SJCRH30 (cell line): ENCODE measurements around the gene MAD1L1. TPM values are rescaled to one million over a fixed set of nuclear protein-coding genes. Genes with fewer than 3 reads are reported as not detected.

ENCODE experiments used
- DNase-seq, 2 experiments: peaks; one replicate each; pipeline ENCODE4 v3.0.0-alpha.2; 2015 to 2020
- H3K27ac ChIP-seq: fragments of 250-450 bp; sonication (Bioruptor Pico); 2 replicates; pipeline ENCODE4 v1.5.1; 2020; ENCODE audit warnings: mild to moderate bottlenecking, moderate library complexity
- H3K27me3 ChIP-seq: fragments of 250-450 bp; sonication (Bioruptor Pico); 2 replicates; pipeline ENCODE4 v1.5.1; 2020; ENCODE audit warnings: mild to moderate bottlenecking, moderate library complexity
- H3K36me3 ChIP-seq: fragments of 250-450 bp; sonication (Bioruptor Pico); 2 replicates; pipeline ENCODE4 v1.5.1; 2020; ENCODE audit warnings: mild to moderate bottlenecking, moderate library complexity
- H3K4me1 ChIP-seq: fragments of 250-450 bp; sonication (Bioruptor Pico); 2 replicates; pipeline ENCODE4 v1.5.1; 2020; ENCODE audit warnings: mild to moderate bottlenecking, moderate library complexity
- H3K4me3 ChIP-seq: fragments of 250-450 bp; sonication (Bioruptor Pico); 2 replicates; pipeline ENCODE4 v1.5.1; 2020; ENCODE audit warnings: mild to moderate bottlenecking, moderate library complexity
- H3K9me3 ChIP-seq: fragments of 250-450 bp; sonication (Bioruptor Pico); replicated peaks from 2 replicates; pipeline ENCODE4 v1.5.1; 2020; ENCODE audit warnings: mild to moderate bottlenecking, moderate library complexity
- total RNA-seq: library from RNA; depleted of rRNA; stranded (reverse); fragments of >200 nt; shearing (Covaris generic); gene quantifications from 2 replicates; pipeline ENCODE4 v1.2.3, GENCODE V29; 2014; rRNA removed

The MAD1L1 gene
- 25.9 and 31.5 TPM in 2 replicates for total RNA-seq

- Histone ChIP-seq H3K27ac (peak within 1 kb of the TSS; percentile 46), H3K9me3 (no peaks in the 10 kb centered on the region), H3K27me3 (no peaks in the 10 kb centered on the region), H3K36me3 (peaks cover 22% of the 10 kb centered on the region), H3K4me1 (no peaks in the 10 kb centered on the region), H3K4me3 (peak within 1 kb of the TSS; percentile 91)
- peak; percentile 94 for DNase-seq
These were observed at the start of gene MAD1L1 for GRCh38 chr7:2232766-2233520. Gene MAD1L1 (minus strand): TSS chr7:2232945. CDS start chr7:2230133, 2,812 bp downstream.

DNA sequence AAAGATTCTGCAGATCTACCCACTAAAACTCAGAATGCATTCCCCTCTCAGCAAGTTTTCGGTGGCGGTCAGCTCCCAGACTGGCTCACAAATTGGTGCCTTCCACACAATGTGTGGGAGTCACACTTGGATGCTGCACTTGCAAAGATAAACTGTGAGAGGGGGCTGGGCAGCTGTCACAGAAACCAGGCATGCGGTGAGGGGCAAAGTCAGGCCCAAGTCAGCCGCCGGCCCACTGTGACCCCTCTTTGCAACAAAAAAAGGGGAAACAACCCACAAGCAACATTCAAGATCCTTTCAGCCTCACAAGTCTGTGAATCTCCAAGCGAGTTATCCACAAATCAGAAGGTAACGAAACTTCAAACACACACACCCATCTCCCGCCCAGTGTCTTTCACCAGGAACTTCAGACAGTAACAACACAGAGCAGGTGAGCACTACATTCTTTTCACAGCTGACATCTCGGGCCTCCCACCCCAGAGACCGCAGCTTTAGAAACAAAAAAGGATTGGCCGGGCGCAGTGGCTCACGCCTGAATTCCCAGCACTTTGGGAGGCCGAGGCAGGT is 49.5 kb upstream of the MAD1L1 start:
- H3K4me3 ChIP-seq, result no peak overlapping the region
- peak; percentile 55 to 70 for DNase-seq
- H3K4me1 ChIP-seq, result peaks cover 17% of the 10 kb centered on the region
- no peaks in the 10 kb centered on the region for H3K9me3 ChIP-seq
- no peaks in the 10 kb centered on the region for H3K27me3 ChIP-seq
- no peaks in the 10 kb centered on the region for H3K36me3 ChIP-seq
- H3K27ac ChIP-seq, result no peak overlapping the region

GRCh38 chr7:2281541-2281940 is 48.8 kb upstream of the MAD1L1 start:
- H3K4me1 ChIP-seq, result peaks cover 17% of the 10 kb centered on the region
- no peak overlapping the region for H3K27ac ChIP-seq
- no peaks in the 10 kb centered on the region for H3K36me3 ChIP-seq
- H3K4me3 ChIP-seq, result no peak overlapping the region
- no peaks in the 10 kb centered on the region for H3K9me3 ChIP-seq
- peak; percentile 25 to 52 for DNase-seq
- H3K27me3 ChIP-seq, result no peaks in the 10 kb centered on the region

GRCh38 chr7:2280424-2280823 is 47.7 kb upstream of the MAD1L1 start:
- no peaks in the 10 kb centered on the region for H3K9me3 ChIP-seq
- H3K27me3 ChIP-seq, result no peaks in the 10 kb centered on the region
- H3K36me3 ChIP-seq, result no peaks in the 10 kb centered on the region
- DNase-seq, result no peak
- H3K27ac ChIP-seq, result no peak overlapping the region
- H3K4me3 ChIP-seq, result no peak overlapping the region
- H3K4me1 ChIP-seq, result peaks cover 17% of the 10 kb centered on the region

GRCh38 chr7:2279896-2280295 is 47.2 kb upstream of the MAD1L1 start:
- H3K4me3 ChIP-seq, result no peak overlapping the region
- peaks cover 17% of the 10 kb centered on the region for H3K4me1 ChIP-seq
- DNase-seq, result no peak
- H3K36me3 ChIP-seq, result no peaks in the 10 kb centered on the region
- no peaks in the 10 kb centered on the region for H3K9me3 ChIP-seq
- H3K27ac ChIP-seq, result no peak overlapping the region
- no peaks in the 10 kb centered on the region for H3K27me3 ChIP-seq

- no peaks in the 10 kb centered on the region for H3K9me3 ChIP-seq
- H3K27ac ChIP-seq, result no peak overlapping the region
- H3K27me3 ChIP-seq, result no peaks in the 10 kb centered on the region
- peaks cover 13% of the 10 kb centered on the region for H3K4me1 ChIP-seq
- H3K36me3 ChIP-seq, result no peaks in the 10 kb centered on the region
- DNase-seq, result no peak
- no peak overlapping the region for H3K4me3 ChIP-seq
These were observed 45.3 kb upstream of the MAD1L1 start for GRCh38 chr7:2278026-2278425.

DNA sequence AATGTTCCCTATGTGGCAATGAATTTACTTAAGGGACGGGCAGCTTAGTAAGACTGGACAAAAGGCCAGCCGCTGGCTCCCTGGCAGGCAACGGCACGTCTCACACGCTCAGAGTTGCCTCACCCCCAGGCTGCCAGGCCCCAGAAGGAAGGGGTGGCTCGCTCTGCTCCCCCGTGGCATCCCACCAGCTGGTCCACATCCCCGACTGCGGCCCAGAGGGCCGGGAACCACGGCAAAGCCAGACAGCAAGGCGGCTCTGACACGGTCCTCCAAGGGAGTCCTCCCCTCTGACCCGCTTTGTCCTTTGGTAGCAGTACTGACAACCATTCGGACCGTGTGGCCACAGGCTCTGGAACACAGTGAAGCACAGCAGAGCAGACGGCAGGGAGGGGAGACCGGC is 43.4 kb upstream of the MAD1L1 start:
- no peak for DNase-seq
- Histone ChIP-seq H3K9me3 (no peaks in the 10 kb centered on the region), H3K27ac (no peak overlapping the region), H3K4me3 (no peak overlapping the region), H3K36me3 (no peaks in the 10 kb centered on the region), H3K27me3 (no peaks in the 10 kb centered on the region), H3K4me1 (peaks cover 17% of the 10 kb centered on the region)

GRCh38 chr7:2275101-2275500 is 42.4 kb upstream of the MAD1L1 start:
- H3K4me1 ChIP-seq, result peaks cover 26% of the 10 kb centered on the region
- DNase-seq, result no peak

DNA sequence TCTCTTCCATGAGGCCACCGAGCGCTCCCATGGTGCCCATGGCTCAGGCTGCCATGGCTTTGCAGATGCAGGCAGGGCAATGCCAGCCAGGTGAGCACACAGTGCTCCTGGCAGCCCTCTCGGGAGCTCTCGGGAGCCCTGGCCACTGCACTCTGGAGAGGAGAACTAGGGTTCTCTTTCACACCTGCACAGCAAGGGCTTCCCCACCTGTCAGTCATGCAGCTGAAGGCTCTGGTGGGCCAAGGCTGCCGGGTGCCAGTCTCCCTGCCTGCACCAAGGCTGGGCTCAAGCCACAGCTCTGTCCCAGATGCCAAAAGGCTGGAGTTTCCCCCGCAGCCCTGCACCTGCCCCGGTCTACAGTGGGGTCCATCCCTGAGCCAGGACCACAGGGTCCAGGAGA is 41.9 kb upstream of the MAD1L1 start:
- Histone ChIP-seq H3K4me1 (peaks cover 30% of the 10 kb centered on the region), H3K36me3 (no peaks in the 10 kb centered on the region)
- DNase-seq, result no peak

More at GRCh38 chr7:2275101-2275500, 42.4 kb upstream of the MAD1L1 start:
- Histone ChIP-seq H3K36me3 (no peaks in the 10 kb centered on the region), H3K27ac (no peak overlapping the region), H3K9me3 (no peaks in the 10 kb centered on the region), H3K27me3 (no peaks in the 10 kb centered on the region), H3K4me3 (no peak overlapping the region)

DNA sequence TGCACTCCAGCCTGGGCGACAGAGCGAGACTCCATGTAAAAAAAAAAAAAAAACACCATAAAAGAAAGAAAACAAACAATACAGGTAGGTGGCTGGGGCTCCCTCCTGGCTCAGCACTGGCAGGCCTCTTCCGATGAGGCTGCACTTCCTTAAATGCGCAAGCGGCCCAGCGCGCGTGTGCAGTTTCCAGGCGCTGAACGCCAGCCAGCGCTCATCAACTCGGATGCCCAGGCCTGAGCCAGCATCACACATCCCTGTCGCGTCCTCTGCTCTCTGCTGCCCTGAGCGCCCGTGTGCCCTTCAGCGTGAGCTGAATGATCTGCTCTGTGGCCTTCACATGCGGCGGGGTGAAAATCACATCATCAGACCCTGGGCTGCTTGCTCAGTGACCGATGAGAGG is 41.1 kb upstream of the MAD1L1 start:
- peaks cover 37% of the 10 kb centered on the region for H3K4me1 ChIP-seq
- no peaks in the 10 kb centered on the region for H3K9me3 ChIP-seq
- H3K4me3 ChIP-seq, result no peak overlapping the region
- H3K36me3 ChIP-seq, result no peaks in the 10 kb centered on the region
- DNase-seq, result no peak
- no peaks in the 10 kb centered on the region for H3K27me3 ChIP-seq
- H3K27ac ChIP-seq, result no peak overlapping the region

More for the DNA sequence above, 41.9 kb upstream of the MAD1L1 start:
- Histone ChIP-seq H3K27ac (no peak overlapping the region), H3K9me3 (no peaks in the 10 kb centered on the region), H3K27me3 (no peaks in the 10 kb centered on the region), H3K4me3 (no peak overlapping the region)

GRCh38 chr7:2272031-2272430 is 39.3 kb upstream of the MAD1L1 start:
- DNase-seq, result peak; percentile 65 to 71
- H3K4me3 ChIP-seq, result peak overlapping the region; percentile 0; the same call in 1 of the 2 replicates
- H3K27ac ChIP-seq, result peak overlapping the region; percentile 44
- H3K4me1 ChIP-seq, result peaks cover 37% of the 10 kb centered on the region
- no peaks in the 10 kb centered on the region for H3K9me3 ChIP-seq
- H3K36me3 ChIP-seq, result no peaks in the 10 kb centered on the region
- H3K27me3 ChIP-seq, result no peaks in the 10 kb centered on the region

DNA sequence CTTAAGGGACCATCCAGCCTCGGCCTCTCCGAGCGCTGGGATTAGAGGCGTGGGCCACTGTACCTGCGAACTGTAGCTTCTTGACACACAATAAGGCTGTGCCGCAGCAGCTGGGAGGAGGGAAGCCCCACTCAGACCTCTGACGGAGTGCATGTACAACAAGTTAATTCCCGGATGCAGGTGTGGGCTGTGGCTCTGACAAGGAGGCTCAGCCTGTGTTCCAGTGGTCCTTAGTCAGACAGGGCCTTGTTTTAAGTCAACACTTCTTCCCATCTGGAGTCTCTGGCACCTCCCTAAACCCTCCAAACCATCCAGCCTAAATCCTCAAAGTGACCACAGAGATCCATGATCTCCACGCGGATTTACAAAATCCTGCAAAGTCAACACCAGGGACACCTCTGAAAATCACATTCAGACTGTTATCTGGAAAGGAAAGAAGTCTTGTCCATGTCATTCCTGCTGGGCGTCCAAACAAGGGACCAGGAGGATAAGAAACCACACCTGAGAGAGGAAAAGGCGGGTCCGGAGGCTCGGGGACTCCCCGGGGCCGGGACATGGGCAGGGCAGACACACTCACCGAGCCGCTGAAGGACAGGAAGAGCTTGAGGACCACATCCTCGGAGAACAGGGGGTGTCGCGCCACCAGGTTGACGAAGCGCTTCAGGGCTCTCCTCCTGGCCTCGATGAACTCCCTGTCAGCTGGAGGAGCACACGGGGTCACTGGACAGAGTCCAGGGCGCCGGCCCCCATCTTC is 38.7 kb upstream of the MAD1L1 start:
- Histone ChIP-seq H3K4me3 (peak overlapping the region; percentile 0; the same call in 1 of the 2 replicates), H3K36me3 (no peaks in the 10 kb centered on the region), H3K4me1 (peaks cover 39% of the 10 kb centered on the region), H3K27ac (peak overlapping the region; percentile 44), H3K9me3 (no peaks in the 10 kb centered on the region), H3K27me3 (no peaks in the 10 kb centered on the region)
- DNase-seq, result peak; percentile 77 to 86

DNA sequence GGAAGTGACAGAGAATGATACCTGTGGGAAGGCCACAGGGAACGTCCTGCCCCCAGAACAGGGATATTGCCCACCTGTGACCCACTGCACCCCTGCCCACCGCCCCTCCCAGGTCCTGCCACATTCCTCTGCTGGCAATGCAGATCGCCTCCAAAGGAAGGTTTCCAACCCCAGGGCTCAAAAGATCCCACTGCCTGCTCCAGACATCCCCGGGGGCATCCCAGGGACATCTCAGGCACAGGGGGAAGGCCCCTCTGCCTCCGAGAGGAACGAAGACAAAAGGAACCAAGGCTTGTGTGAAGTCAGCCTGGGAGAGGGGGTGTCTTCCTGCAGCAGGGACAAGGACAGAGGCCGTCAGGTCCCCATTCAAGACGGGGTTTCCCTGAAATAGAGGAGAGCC is 37.8 kb upstream of the MAD1L1 start:
- no peaks in the 10 kb centered on the region for H3K9me3 ChIP-seq
- peak in 1 of 2 experiments; percentile 42 for DNase-seq
- H3K27ac ChIP-seq, result peak overlapping the region; percentile 1; the same call in 1 of the 2 replicates

GRCh38 chr7:2269991-2270460 is 37.3 kb upstream of the MAD1L1 start:
- peak; percentile 76 to 89 for DNase-seq
- peaks cover 39% of the 10 kb centered on the region for H3K4me1 ChIP-seq
- H3K9me3 ChIP-seq, result no peaks in the 10 kb centered on the region
- peaks cover 3% of the 10 kb centered on the region; the same call in 1 of the 2 replicates for H3K36me3 ChIP-seq
- peak overlapping the region; percentile 22 for H3K4me3 ChIP-seq
- peak overlapping the region; percentile 58 for H3K27ac ChIP-seq
- H3K27me3 ChIP-seq, result no peaks in the 10 kb centered on the region

More for the DNA sequence above, 37.8 kb upstream of the MAD1L1 start:
- H3K36me3 ChIP-seq, result no peaks in the 10 kb centered on the region
- H3K4me1 ChIP-seq, result peaks cover 39% of the 10 kb centered on the region
- no peaks in the 10 kb centered on the region for H3K27me3 ChIP-seq
- H3K4me3 ChIP-seq, result no peak overlapping the region
